GM19328 (cell line): Measurements from ENCODE around the gene MAN1A2.
"Not testable (repeated sequence)": the region's sequence is repeated elsewhere in the genome, so short reads cannot be mapped to it uniquely, and the experiment has no call there.

Experiments
- ATAC-seq: cut with Tn5 transposase; IDR thresholded peaks from one replicate; pipeline ENCODE4 v1.9.1; 2021; ENCODE audit warnings: mild to moderate bottlenecking, moderate library complexity; ENCODE audit not compliant: unreplicated experiment

The MAN1A2 gene

GRCh38 chr1:117396636-117397035 lies 29.4 kb downstream of the MAN1A2 start:
- no peak for ATAC-seq

- no peak for ATAC-seq
Measured at GRCh38 chr1:117398957-117399356, 31.7 kb downstream of the MAN1A2 start.

DNA sequence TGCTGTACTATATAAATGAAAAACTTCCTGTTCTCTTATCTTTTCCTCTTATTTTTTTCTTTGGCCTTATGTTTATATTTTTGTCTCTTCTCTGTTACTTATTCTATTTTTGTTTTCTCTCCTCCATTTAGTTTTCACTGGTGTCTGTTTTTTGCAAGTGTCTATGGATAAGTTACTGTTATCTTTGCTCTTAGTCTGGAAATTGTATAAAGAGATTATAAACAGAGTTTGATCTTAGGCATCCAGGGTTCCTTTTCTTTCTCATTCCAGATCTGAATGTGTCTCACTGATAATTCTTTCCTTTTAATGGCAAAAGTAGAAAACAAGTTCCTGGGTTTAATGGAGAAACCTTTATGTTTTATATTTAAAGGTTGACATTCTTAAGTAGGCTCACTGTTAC lies 34.5 kb downstream of the MAN1A2 start:
- no peak for ATAC-seq

DNA sequence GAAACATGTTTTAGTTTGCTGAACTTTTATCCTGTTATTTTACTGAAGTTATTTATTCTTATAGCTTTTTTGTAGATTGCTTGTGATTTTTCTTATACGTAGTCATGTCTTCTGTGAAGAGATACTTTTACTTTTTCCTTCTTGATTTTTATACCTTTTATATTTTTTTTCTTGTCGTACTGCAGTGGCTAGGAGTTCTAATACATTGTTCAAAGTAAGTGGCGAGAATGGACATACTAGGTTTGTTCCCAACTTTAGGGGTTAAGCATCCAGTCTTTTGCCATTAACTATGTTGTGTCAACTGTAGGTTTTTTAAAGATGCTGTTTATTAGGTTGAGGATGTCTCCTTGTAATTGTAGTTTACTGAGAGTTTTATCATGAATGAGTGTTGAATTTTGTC lies 36.3 kb downstream of the MAN1A2 start:
- ATAC-seq = no peak

GRCh38 chr1:117405042-117405441 lies 37.8 kb downstream of the MAN1A2 start:
- no peak for ATAC-seq

GRCh38 chr1:117412472-117412871 lies 45.2 kb downstream of the MAN1A2 start:
- ATAC-seq = no peak

DNA sequence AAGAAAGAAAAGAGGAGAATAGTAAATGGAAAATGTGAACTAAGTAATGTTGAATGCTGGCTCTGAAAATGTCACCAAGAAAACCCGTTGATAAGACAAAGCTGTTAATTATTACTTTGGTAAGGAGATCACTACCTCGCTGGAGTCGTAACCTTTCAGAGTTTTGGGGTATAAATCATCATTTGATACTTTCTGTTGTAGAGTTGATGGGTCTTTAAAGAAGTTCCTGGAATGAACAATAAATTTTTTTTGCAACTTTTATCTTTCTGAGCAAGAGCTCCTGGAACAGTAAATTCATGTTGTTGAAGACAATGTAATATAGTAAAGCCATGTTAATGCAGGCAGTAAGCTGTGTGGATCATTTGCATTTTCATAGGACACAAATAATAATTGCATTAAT lies 46.2 kb downstream of the MAN1A2 start:
- no peak for ATAC-seq

DNA sequence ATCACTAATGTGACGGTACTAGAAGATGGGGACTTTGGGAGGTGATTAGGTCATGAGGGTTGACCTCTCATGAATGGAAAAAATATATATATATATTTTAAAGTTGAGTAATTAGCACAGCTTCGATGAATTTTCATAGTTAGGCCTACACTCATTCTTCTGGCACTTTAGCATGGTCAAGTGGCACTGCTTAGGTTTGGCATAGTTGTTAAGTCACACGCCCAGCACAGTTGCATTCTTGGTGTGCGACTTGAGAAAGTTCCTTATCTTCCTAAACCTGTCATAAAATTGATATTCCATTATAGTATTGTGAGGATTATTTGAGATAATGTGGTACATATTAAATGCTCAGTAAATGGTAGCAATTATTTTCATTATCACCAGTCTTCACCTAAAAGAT lies 47.7 kb downstream of the MAN1A2 start:
- no peak for ATAC-seq

DNA sequence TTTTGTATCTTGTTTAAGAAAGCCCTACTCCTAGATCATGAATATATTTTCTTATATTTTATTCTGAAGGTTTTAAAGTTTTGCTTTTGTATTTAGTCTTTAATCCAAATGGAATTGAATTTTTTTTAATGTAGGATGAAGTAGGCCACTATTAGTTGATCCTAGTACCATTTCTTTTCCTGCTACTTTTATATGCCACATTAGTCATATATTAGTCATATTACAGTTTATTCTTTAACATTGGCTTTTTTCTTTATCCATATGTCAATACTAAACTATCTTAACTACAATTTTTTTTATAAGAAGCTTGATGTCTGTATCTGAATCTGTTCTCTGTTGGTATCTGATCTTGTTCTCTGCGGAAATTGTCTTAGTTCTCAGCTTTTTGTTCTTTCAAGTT lies 48.8 kb downstream of the MAN1A2 start:
- no peak for ATAC-seq

- ATAC-seq = no peak
Measured at GRCh38 chr1:117416546-117417125, 49.4 kb downstream of the MAN1A2 start.

GRCh38 chr1:117425050-117425734 lies 57.9 kb downstream of the MAN1A2 start:
- ATAC-seq = no peak

DNA sequence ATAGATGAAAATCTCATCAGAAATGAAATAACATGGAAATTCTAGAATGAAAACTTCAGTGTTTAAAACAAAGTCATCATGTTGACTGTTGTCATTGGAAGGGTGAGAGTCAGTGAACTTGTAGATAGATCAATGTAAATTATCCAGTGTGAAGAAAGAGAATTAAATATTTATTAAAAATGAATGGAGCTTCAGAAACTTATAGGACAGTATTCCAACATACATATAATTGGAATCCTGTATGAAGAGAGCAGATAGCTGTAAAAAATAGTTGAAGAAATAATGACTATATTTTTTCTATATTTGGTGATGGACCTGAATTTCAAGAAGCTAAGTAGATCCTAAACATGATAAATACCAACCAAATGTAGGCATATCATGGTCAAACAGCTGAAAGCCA lies 60.0 kb downstream of the MAN1A2 start:
- ATAC-seq = no peak

- ATAC-seq = no peak
Measured at GRCh38 chr1:117433943-117434342, 66.7 kb downstream of the MAN1A2 start.

DNA sequence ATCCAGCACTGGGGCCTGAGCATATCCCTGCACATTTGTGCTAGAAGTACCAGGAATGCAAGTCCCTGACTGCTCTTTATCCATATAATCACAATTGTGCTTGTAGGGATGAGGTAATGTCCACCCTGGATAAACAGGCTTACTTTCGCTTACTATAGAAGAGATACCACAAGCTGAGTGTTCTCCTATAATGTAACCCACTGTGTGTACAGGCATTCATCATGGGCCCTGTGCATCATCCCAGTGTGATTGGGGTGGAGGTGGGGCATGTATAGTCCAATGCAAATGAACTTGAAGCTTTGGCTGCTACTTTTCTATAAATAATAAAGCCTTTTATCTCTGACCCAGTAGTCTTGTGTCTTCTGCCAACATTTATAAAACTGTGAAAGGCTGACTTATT lies 69.3 kb downstream of the MAN1A2 start:
- no peak for ATAC-seq

DNA sequence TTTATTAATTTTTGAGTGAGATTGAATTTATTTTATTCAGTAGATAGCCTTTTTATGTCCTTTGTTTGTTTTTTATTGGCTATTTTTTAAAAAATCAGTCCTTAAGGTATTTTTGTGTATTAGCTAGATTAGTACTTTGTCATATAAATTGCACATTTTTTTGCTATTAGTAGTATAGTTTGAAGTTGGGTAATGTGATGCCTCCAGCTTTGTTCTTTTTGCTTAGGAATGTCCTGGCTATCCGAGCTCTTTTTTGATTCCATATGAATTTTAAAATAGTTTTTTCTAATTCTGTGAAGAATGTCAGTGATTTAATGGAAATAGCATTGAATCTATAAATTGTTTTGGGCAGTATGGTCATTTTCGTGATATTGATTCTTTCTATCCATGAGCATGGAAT lies 80.4 kb downstream of the MAN1A2 start:
- ATAC-seq = no peak

- ATAC-seq = no peak
Measured at GRCh38 chr1:117452216-117452615, 85.0 kb downstream of the MAN1A2 start.

DNA sequence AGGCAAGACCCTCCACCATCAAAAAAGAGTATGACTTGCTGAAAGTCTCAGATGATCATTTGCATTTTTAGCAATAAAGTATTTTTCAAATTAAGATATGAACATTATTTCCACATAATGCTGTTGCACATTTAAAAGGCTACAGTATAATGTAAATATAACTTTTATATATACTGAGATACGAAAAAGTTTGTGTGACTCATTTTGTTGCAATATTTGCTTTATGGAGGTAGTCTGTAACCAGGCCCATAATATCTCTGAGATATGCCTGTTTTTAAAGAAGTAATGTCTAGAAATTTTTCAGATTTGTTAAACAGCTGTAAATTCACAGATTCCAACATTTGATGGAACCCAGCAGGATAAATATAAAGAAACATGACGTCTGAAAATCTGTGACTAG lies 86.7 kb downstream of the MAN1A2 start:
- no peak for ATAC-seq

DNA sequence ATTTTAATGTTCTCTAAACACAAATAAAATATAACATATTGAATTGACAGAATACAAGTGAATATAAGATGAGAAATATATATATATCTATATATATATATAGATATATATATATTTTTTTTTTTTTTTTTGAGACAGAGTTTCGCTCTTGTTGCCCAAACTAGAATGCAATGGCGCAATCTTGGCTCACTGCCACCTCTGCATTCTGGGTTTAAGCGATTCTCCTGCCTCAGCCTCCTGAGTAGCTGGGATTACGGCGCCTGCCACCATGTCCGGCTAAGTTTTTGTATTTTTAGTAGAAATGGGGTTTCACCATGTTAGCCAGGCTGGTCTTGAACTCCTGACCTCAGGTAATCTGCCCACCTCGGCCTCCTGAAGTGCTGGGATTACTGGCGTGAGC lies 91.2 kb downstream of the MAN1A2 start:
- not testable (repeated sequence) for ATAC-seq

- no peak for ATAC-seq
Measured at GRCh38 chr1:117466761-117467160, 99.5 kb downstream of the MAN1A2 start.

GRCh38 chr1:117467336-117467735 lies 100.1 kb downstream of the MAN1A2 start:
- no peak for ATAC-seq

GRCh38 chr1:117473063-117473462 lies 105.8 kb downstream of the MAN1A2 start:
- no peak for ATAC-seq

GRCh38 chr1:117475495-117475894 lies 108.2 kb downstream of the MAN1A2 start:
- not testable (repeated sequence) for ATAC-seq

- no peak for ATAC-seq
Measured at GRCh38 chr1:117479086-117479485, 111.8 kb downstream of the MAN1A2 start.
